ENCODE measurements around the gene GRIPAP1.

- TF ChIP-seq POLR2A (IDR thresholded peaks at IDR 0.05) (no peak), CTCF (IDR thresholded peaks at IDR 0.05) (no peak)
These were observed 1.6 kb upstream of the GRIPAP1 start for GRCh38 chrX:49003696-49004095.

All from body of pancreas (tissue), 4 donors.